GM23338 (cell line): ENCODE data around the gene FGF19.

Experiments
- CREB1 ChIP-seq: fragments of 250-450 bp; sonication (Bioruptor Pico); IDR thresholded peaks from 2 replicates; pipeline ENCODE4 v1.5.0; 2020; ENCODE audit warnings: low read depth, mild to moderate bottlenecking, moderate library complexity
- CTCF ChIP-seq, 2 experiments: fragments of 200-600 bp in 1 of 2; sonication (generic) in 1 of 2; conservative IDR thresholded peaks; 2 replicates each; pipeline versions ENCODE4 v1.5.1 to v1.6.1; 2016 to 2017; ENCODE audit warnings: antibody characterized with exemption in 2 of 2, low read depth in 2 of 2, mild to moderate bottlenecking in 2 of 2, moderate library complexity in 1 of 2
- ETS1 ChIP-seq: IDR thresholded peaks from 2 replicates; pipeline ENCODE4 v1.6.1; 2016; ENCODE audit warnings: antibody characterized with exemption
- EZH2 ChIP-seq: fragments of 200-600 bp; sonication (generic); IDR thresholded peaks from one replicate; pipeline ENCODE4 v1.8.0; 2017; ENCODE audit warnings: antibody characterized with exemption, mild to moderate bottlenecking, low read depth; ENCODE audit not compliant: unreplicated experiment
- EZH2phosphoT487 ChIP-seq: fragments of 200-600 bp; sonication (generic); IDR thresholded peaks from one replicate; pipeline ENCODE4 v1.8.1; 2018; ENCODE audit warnings: antibody characterized with exemption; ENCODE audit not compliant: unreplicated experiment
- JUNB ChIP-seq: IDR thresholded peaks from one replicate; pipeline ENCODE4 v1.6.1; 2016; ENCODE audit warnings: antibody characterized with exemption; ENCODE audit not compliant: unreplicated experiment
- NANOG ChIP-seq: IDR thresholded peaks from 2 replicates; pipeline ENCODE4 v1.6.1; 2016; ENCODE audit warnings: antibody characterized with exemption, borderline replicate concordance
- POLR2AphosphoS5 ChIP-seq: IDR thresholded peaks from 2 replicates; pipeline ENCODE4 v1.6.1; 2016; ENCODE audit warnings: antibody characterized with exemption, low read depth
- REST ChIP-seq: IDR thresholded peaks from one replicate; pipeline ENCODE4 v1.6.1; 2018; ENCODE audit warnings: antibody characterized with exemption; ENCODE audit not compliant: unreplicated experiment
- STAT1 ChIP-seq: IDR thresholded peaks from one replicate; pipeline ENCODE4 v1.6.1; 2016; ENCODE audit warnings: antibody characterized with exemption; ENCODE audit not compliant: unreplicated experiment
- ZNF114 ChIP-seq: fragments of 250-450 bp; sonication (Bioruptor Pico); IDR thresholded peaks from 2 replicates; pipeline ENCODE4 v1.5.0; 2020; ENCODE audit warnings: mild to moderate bottlenecking, moderate library complexity
- ZNF331 ChIP-seq: fragments of 250-450 bp; sonication (Bioruptor Pico); IDR thresholded peaks from 2 replicates; pipeline ENCODE4 v1.5.0; 2020; ENCODE audit warnings: low read depth, mild to moderate bottlenecking, moderate library complexity
- ZNF462 ChIP-seq: fragments of 250-450 bp; sonication (Bioruptor Pico); IDR thresholded peaks from 2 replicates; pipeline ENCODE4 v1.5.0; 2020; ENCODE audit warnings: mild to moderate bottlenecking, moderate library complexity

GRCh38 chr11:69726019-69726418, 22.2 kb upstream of the FGF19 start:
- TF ChIP-seq POLR2AphosphoS5 = no peak
- no peak for TF ChIP-seq CTCF (conservative IDR thresholded peaks at IDR 0.05; ENCODE audit: low read depth in 2 of 2)
- no peak for TF ChIP-seq EZH2phosphoT487
- no peak for TF ChIP-seq EZH2
- no peak for TF ChIP-seq ZNF462
- TF ChIP-seq CREB1 (CRISPR knock-in tag) = no peak
- TF ChIP-seq NANOG = no peak
- TF ChIP-seq JUNB = no peak
- TF ChIP-seq REST = no peak
- no peak for TF ChIP-seq ETS1
- TF ChIP-seq ZNF114 (CRISPR knock-in tag) = no peak
- TF ChIP-seq ZNF331 (CRISPR knock-in tag) = no peak
- TF ChIP-seq STAT1 = no peak
